Measurements from ENCODE around the gene CACYBP. TPM values are rescaled to one million over a fixed set of nuclear protein-coding genes. Genes with fewer than 3 reads are reported as not detected.

CACYBP gene, protein sequence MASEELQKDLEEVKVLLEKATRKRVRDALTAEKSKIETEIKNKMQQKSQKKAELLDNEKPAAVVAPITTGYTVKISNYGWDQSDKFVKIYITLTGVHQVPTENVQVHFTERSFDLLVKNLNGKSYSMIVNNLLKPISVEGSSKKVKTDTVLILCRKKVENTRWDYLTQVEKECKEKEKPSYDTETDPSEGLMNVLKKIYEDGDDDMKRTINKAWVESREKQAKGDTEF
- total RNA-seq: 91.5 and 116 TPM in 2 replicates
- long read RNA-seq, transcript CACYBP-201 (6 exons, 2,766 nt): major isoform, 230 of 249 reads
- long read RNA-seq, transcript CACYBP-209 (6 exons, 2,835 nt): minor isoform, 8 of 249 reads
- long read RNA-seq, partial matches to known transcripts: 2 of 249 reads
- long read RNA-seq, other reads (novel, unspliced or antisense): 7 of 249 reads

GRCh38 chr1:174999936-175000696 lies at the start of gene CACYBP:
TSS of gene CACYBP (plus strand) at chr1:174999947. CDS start at chr1:175000181, 234 bp downstream.
- Mint-ChIP-seq H3K4me3 (ENCODE audit: low read depth) (no peak within 1 kb of the TSS), H3K9me3 (ENCODE audit: low read depth) (no peaks in the 10 kb centered on the region), H3K27ac (peak within 1 kb of the TSS; percentile 96), H3K4me1 (ENCODE audit: low read depth) (peaks cover 31% of the 10 kb centered on the region), H3K27me3 (no peaks in the 10 kb centered on the region), H3K36me3 (ENCODE audit: insufficient read depth) (no peaks in the 10 kb centered on the region)
- TF ChIP-seq CTCF (IDR thresholded peaks at IDR 0.05; ENCODE audit: unreplicated experiment): no peak
- DNase-seq (ENCODE audit: low spot score, unreplicated experiment): no peak

DNA sequence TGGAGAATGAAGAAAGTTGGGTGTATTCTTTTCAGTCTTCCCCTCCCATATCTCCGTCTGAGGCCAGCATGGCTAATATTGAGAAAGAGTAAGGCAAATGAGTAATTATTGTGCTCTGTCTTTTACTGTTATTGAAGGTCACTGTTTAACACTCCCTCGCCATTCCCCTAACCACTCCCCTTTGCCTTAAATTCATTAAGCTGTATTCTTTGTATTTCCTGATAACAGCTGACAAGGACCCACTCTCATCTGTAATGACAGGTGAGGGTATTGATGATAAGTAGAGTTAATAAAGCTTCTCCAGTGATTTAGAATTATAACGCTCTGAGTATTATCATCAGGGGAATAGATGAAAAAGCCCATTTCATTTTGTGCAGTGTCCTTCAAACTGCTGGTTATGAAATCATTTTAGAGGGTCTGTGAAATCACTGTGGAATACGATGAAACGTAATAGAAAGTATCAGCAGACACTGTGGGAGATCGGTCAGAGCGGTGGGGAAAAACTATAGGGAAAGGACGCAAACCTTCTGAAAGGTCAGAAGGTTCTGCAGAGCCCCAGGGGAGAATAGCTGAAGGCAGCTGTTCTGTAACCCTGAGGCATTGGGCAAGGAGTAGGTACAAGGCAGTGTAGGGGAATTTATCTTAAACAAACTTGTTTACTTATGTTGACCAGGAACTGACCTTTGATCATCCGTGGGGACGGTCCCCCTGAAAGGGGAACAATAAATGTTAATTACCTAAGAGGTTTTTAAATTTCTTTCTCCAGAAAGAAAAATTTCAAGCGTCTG lies 46.3 kb upstream of the CACYBP start:
- TF ChIP-seq CTCF (IDR thresholded peaks at IDR 0.05; ENCODE audit: unreplicated experiment): no peak
- H3K4me3 Mint-ChIP-seq (ENCODE audit: low read depth): peak overlapping the region; percentile 35
- H3K27ac Mint-ChIP-seq: peak overlapping the region; percentile 87

DNA sequence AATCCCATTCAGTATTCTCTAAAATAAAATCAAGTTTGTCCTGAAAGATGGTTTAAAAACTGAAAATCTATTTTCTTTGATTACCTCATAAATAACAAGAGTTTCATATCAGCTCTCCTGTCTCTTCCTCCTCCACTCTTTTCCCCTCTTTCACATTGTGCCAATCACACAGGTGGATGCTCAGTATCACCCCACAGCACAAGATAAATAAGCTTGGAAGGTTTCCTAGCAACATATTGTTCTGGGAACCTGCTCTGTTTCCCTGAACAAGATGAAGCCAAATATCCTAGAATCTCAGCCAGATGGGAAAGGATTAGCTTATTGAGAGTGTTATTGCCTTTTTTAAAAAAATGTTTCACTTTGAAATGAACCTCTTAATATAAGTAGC lies 45.7 kb upstream of the CACYBP start:
- H3K4me3 Mint-ChIP-seq (ENCODE audit: low read depth): peak overlapping the region; percentile 14
- TF ChIP-seq CTCF (IDR thresholded peaks at IDR 0.05; ENCODE audit: unreplicated experiment): no peak
- H3K27ac Mint-ChIP-seq: peak overlapping the region; percentile 87
- H3K4me1 Mint-ChIP-seq (ENCODE audit: low read depth): peaks cover 26% of the 10 kb centered on the region
- no peak for DNase-seq (ENCODE audit: low spot score, unreplicated experiment)
- H3K9me3 Mint-ChIP-seq (ENCODE audit: low read depth): no peaks in the 10 kb centered on the region
- H3K27me3 Mint-ChIP-seq: no peaks in the 10 kb centered on the region
- H3K36me3 Mint-ChIP-seq (ENCODE audit: insufficient read depth): peaks cover 3% of the 10 kb centered on the region

More for the DNA sequence above, 46.3 kb upstream of the CACYBP start:
- Mint-ChIP-seq H3K27me3 (no peaks in the 10 kb centered on the region), H3K4me1 (ENCODE audit: low read depth) (peaks cover 26% of the 10 kb centered on the region), H3K36me3 (ENCODE audit: insufficient read depth) (peaks cover 3% of the 10 kb centered on the region), H3K9me3 (ENCODE audit: low read depth) (no peaks in the 10 kb centered on the region)
- no peak for DNase-seq (ENCODE audit: low spot score, unreplicated experiment)

GRCh38 chr1:174954671-174955669 lies 44.8 kb upstream of the CACYBP start:
- DNase-seq (ENCODE audit: low spot score, unreplicated experiment): no peak
- H3K36me3 Mint-ChIP-seq (ENCODE audit: insufficient read depth): peaks cover 4% of the 10 kb centered on the region
- peak overlapping the region; percentile 94 for H3K27ac Mint-ChIP-seq

More at GRCh38 chr1:174954671-174955669, 44.8 kb upstream of the CACYBP start:
- H3K4me3 Mint-ChIP-seq (ENCODE audit: low read depth): no peak overlapping the region
- no peaks in the 10 kb centered on the region for H3K9me3 Mint-ChIP-seq (ENCODE audit: low read depth)
- H3K27me3 Mint-ChIP-seq: no peaks in the 10 kb centered on the region
- no peak for TF ChIP-seq CTCF (IDR thresholded peaks at IDR 0.05; ENCODE audit: unreplicated experiment)
- peaks cover 26% of the 10 kb centered on the region for H3K4me1 Mint-ChIP-seq (ENCODE audit: low read depth)
